A673 (cell line): ENCODE data around the gene SHISA5.

Experiments used
- CTCF ChIP-seq: fragments of 300-800, 200-600 bp; sonication (generic); conservative IDR thresholded peaks from 2 replicates; pipeline ENCODE4 v1.5.1; 2017; ENCODE audit warnings: low read depth, mild to moderate bottlenecking, antibody characterized with exemption, low read length, moderate library complexity, mixed read lengths
- EZH2 ChIP-seq: fragments of 200-600 bp; sonication (generic); IDR thresholded peaks from 2 replicates; pipeline ENCODE4 v1.6.1; 2017; ENCODE audit warnings: borderline replicate concordance, low read depth, mild to moderate bottlenecking, mixed read lengths, antibody characterized with exemption, low read length; ENCODE audit not compliant: poor library complexity, severe bottlenecking

GRCh38 chr3:48516571-48516970 is 12.6 kb upstream of the SHISA5 start:
- no peak for TF ChIP-seq CTCF
- no peak for TF ChIP-seq EZH2
